GM20000 (cell line): ENCODE measurements around the gene CDC23.
"Not testable (repeated sequence)": the region's sequence is repeated elsewhere in the genome, so short reads cannot be mapped to it uniquely, and the experiment has no call there.

Experiments used
- DNase-seq: peaks from one replicate; pipeline ENCODE4 v3.0.0; 2012; ENCODE audit warnings: low spot score
- CTCF ChIP-seq: IDR thresholded peaks from 2 replicates; pipeline ENCODE4 v1.5.1; 2012; ENCODE audit warnings: mild to moderate bottlenecking, control low read depth; ENCODE audit errors: extremely low read depth, missing control alignments

The CDC23 gene

DNA sequence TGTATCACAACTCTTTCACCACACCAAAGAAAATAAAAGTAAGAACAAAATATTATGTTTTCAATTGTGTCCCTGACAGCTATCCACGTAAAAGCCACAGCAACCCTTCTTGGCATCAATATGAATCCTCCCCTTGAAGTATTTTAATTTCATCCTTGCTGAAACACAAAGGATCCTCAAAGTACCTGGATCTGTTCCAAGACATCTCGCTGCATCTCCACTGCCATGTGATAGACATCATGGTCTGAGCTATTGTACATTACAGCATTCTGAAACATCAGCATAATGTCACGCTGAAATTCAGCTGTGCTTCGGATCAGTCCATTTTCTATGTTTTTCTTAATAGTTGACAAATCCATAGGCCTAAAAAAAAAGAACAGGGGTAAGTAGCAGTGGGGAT is 52.4 kb downstream of the CDC23 start:
- DNase-seq: no peak
- TF ChIP-seq CTCF: no peak

DNA sequence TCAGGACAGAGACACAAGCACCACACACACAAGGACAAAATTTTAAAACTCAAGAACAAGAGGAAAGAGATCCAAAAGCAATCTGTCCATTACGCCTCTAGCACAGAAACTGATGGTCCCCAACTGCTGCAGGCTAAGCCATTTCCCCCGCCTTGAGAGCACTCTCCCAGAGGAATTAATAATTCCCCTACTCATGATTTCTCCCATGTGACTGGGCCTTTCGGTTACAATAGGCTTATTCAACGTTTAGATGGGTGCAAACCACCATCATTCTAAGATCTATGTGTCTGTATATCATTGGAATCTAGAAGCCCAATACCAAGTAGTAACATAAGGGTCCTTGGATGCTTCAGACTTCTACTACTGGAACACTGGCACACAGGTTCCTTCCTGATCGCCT is 53.5 kb downstream of the CDC23 start:
- no peak for TF ChIP-seq CTCF
- DNase-seq: no peak

DNA sequence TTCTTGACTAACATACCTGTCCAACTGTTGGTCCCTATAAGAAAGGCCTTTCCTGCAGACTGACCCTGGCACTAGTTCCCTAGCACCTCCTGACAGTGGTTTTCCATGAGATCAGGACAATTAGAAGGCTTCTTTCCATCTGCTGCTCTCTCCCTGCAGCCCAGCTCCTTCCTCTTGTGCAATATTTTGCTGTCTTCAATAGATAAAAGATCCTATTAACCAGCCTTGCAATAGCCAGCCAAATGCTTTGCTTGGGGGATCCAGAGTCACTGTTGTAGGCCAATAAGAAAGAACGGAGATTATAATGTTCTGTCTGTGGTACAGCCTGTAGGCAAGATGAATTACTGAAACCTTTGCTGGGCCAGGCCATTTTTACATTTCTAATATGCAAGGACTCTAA is 55.5 kb downstream of the CDC23 start:
- TF ChIP-seq CTCF: no peak
- no peak for DNase-seq

GRCh38 chr5:138155977-138156376 is 57.1 kb downstream of the CDC23 start:
- DNase-seq: not testable (repeated sequence)

- no peak for DNase-seq
Measured at GRCh38 chr5:138149530-138149929, 63.6 kb downstream of the CDC23 start.

GRCh38 chr5:138148811-138149210 is 64.3 kb downstream of the CDC23 start:
- no peak for DNase-seq
- no peak for TF ChIP-seq CTCF

More at GRCh38 chr5:138149530-138149929, 63.6 kb downstream of the CDC23 start:
- no peak for TF ChIP-seq CTCF

DNA sequence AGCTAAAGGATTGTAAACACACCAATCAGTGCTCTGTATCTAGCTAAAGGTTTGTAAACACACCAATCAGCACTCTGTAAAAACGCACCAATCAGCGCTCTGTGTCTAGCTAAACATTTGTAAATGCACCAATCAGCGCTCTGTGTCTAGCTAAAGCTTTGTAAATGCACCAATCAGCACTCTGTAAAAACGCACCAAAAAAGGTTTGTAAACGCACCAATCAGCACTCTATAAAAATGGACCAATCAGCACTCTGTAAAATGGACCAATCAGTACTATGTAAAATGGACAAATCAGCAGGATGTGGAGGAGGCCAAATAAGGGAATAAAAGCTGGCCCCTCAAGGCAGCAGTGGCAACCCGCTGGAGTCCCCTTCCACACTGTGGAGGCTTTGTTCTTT is 69.5 kb downstream of the CDC23 start:
- not testable (repeated sequence) for DNase-seq

DNA sequence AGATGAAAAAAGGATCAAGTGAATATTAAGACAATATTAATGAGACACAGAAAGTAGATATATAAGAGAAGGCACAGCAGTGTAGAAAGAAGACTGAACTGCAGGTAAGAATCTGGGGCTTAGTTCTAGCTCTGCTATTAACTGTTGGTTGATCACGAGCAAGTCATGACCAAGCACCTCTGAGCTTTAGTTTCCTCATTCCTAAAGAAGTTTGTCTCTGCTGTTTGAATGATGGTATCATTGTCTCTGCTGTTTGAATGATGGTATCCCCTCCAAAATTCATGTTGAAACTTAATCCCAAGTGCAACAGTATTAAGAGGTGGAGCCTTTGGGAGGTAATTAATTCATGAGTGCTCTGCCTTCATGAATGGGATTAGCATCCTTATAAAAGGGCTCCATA is 71.4 kb downstream of the CDC23 start:
- TF ChIP-seq CTCF: no peak
- DNase-seq: no peak

DNA sequence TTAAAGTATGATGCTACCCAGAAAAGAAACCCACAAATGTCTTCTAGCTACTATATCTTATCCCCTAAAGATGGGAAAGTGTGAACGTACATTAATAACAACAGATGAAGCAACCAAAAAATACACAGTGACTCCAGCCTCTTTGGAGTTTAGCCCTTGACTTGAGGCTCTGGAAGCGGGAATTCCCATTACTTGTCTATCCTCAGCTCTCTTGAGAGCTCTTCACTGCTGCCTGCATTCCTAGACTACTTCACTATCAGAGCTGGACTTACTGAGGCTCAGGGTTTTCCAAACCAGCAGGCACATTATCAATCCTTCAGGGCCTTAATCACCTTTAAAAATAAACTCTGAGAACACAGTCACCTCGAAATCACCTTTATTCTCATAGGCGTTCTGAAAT is 72.9 kb downstream of the CDC23 start:
- DNase-seq: no peak
- no peak for TF ChIP-seq CTCF
